HL-60 (cell line): ENCODE data around the gene LUC7L.
"Not testable (repeated sequence)": the region's sequence is repeated elsewhere in the genome, so short reads cannot be mapped to it uniquely, and the experiment has no call there.

Experiments used
- DNase-seq, 2 experiments: peaks; one replicate each; pipeline ENCODE4 v3.0.0-alpha.2; 2010 to 2020; ENCODE audit warnings: low read depth in 1 of 2, low spot score in 1 of 2
- H3K27ac ChIP-seq: fragments of 250-450 bp; sonication (Bioruptor Pico); replicated peaks from 2 replicates; pipeline ENCODE4 v1.5.1; 2020; ENCODE audit warnings: mild to moderate bottlenecking, moderate library complexity
- H3K27me3 ChIP-seq: fragments of 250-450 bp; sonication (Bioruptor Pico); 2 replicates; pipeline ENCODE4 v1.5.1; 2021; ENCODE audit warnings: mild to moderate bottlenecking, moderate library complexity; ENCODE audit not compliant: insufficient read depth, poor library complexity, severe bottlenecking
- H3K4me3 ChIP-seq: replicated peaks from 2 replicates; pipeline ENCODE4 v1.5.1; 2011; ENCODE audit warnings: mild to moderate bottlenecking, control low read depth, low read length; ENCODE audit not compliant: insufficient read depth
- CTCF ChIP-seq: IDR thresholded peaks from one replicate; pipeline ENCODE4 v1.5.1; 2011; ENCODE audit warnings: low read length, control low read depth, inconsistent platforms; ENCODE audit not compliant: insufficient read depth
- POLR2AphosphoS5 ChIP-seq: IDR thresholded peaks from 2 replicates; pipeline ENCODE4 v1.6.1; 2012; ENCODE audit warnings: low read depth
- TF ChIP-seq, protein P1 (sequence below): IDR thresholded peaks from 2 replicates; pipeline ENCODE4 v1.6.1; 2012; ENCODE audit warnings: low read depth; ENCODE audit not compliant: insufficient replicate concordance

The LUC7L gene

GRCh38 chr16:177394-177822 lies 51.8 kb downstream of the LUC7L start:
- no peak overlapping the region for H3K27ac ChIP-seq
- peaks cover 53% of the 10 kb centered on the region for H3K27me3 ChIP-seq
- no peak for DNase-seq
- TF ChIP-seq, protein P1, sequence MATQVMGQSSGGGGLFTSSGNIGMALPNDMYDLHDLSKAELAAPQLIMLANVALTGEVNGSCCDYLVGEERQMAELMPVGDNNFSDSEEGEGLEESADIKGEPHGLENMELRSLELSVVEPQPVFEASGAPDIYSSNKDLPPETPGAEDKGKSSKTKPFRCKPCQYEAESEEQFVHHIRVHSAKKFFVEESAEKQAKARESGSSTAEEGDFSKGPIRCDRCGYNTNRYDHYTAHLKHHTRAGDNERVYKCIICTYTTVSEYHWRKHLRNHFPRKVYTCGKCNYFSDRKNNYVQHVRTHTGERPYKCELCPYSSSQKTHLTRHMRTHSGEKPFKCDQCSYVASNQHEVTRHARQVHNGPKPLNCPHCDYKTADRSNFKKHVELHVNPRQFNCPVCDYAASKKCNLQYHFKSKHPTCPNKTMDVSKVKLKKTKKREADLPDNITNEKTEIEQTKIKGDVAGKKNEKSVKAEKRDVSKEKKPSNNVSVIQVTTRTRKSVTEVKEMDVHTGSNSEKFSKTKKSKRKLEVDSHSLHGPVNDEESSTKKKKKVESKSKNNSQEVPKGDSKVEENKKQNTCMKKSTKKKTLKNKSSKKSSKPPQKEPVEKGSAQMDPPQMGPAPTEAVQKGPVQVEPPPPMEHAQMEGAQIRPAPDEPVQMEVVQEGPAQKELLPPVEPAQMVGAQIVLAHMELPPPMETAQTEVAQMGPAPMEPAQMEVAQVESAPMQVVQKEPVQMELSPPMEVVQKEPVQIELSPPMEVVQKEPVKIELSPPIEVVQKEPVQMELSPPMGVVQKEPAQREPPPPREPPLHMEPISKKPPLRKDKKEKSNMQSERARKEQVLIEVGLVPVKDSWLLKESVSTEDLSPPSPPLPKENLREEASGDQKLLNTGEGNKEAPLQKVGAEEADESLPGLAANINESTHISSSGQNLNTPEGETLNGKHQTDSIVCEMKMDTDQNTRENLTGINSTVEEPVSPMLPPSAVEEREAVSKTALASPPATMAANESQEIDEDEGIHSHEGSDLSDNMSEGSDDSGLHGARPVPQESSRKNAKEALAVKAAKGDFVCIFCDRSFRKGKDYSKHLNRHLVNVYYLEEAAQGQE = no peak
- TF ChIP-seq POLR2AphosphoS5 = no peak
- no peak overlapping the region for H3K4me3 ChIP-seq

DNA sequence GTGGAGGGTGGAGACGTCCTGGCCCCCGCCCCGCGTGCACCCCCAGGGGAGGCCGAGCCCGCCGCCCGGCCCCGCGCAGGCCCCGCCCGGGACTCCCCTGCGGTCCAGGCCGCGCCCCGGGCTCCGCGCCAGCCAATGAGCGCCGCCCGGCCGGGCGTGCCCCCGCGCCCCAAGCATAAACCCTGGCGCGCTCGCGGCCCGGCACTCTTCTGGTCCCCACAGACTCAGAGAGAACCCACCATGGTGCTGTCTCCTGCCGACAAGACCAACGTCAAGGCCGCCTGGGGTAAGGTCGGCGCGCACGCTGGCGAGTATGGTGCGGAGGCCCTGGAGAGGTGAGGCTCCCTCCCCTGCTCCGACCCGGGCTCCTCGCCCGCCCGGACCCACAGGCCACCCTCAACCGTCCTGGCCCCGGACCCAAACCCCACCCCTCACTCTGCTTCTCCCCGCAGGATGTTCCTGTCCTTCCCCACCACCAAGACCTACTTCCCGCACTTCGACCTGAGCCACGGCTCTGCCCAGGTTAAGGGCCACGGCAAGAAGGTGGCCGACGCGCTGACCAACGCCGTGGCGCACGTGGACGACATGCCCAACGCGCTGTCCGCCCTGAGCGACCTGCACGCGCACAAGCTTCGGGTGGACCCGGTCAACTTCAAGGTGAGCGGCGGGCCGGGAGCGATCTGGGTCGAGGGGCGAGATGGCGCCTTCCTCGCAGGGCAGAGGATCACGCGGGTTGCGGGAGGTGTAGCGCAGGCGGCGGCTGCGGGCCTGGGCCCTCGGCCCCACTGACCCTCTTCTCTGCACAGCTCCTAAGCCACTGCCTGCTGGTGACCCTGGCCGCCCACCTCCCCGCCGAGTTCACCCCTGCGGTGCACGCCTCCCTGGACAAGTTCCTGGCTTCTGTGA lies 52.5 kb downstream of the LUC7L start, which contains the start of gene HBA1:
HBA1 (plus strand) TSS at position 204 of the 906 bp plus-strand sequence; CDS start at position 241, 37 bp downstream.
- not testable (repeated sequence) for H3K27ac ChIP-seq, DNase-seq, H3K4me3 ChIP-seq
- peaks cover 54% of the 10 kb centered on the region for H3K27me3 ChIP-seq

DNA sequence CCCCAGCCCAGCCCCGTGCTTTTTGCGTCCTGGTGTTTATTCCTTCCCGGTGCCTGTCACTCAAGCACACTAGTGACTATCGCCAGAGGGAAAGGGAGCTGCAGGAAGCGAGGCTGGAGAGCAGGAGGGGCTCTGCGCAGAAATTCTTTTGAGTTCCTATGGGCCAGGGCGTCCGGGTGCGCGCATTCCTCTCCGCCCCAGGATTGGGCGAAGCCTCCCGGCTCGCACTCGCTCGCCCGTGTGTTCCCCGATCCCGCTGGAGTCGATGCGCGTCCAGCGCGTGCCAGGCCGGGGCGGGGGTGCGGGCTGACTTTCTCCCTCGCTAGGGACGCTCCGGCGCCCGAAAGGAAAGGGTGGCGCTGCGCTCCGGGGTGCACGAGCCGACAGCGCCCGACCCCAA lies 53.2 kb downstream of the LUC7L start:
- H3K4me3 ChIP-seq, DNase-seq, H3K27ac ChIP-seq: not testable (repeated sequence)
- H3K27me3 ChIP-seq = peaks cover 60% of the 10 kb centered on the region

GRCh38 chr16:175011-175949 lies 54.0 kb downstream of the LUC7L start:
- Histone ChIP-seq H3K4me3 (no peak overlapping the region), H3K27ac (no peak overlapping the region), H3K27me3 (peaks cover 63% of the 10 kb centered on the region)
- TF ChIP-seq, protein P1 = no peak
- TF ChIP-seq CTCF (no peak), POLR2AphosphoS5 (no peak)
- no peak for DNase-seq

- TF ChIP-seq, protein P1 = peak; percentile 72
- H3K4me3 ChIP-seq, H3K27ac ChIP-seq, DNase-seq: not testable (repeated sequence)
- H3K27me3 ChIP-seq = peaks cover 57% of the 10 kb centered on the region
Observed at GRCh38 chr16:173928-174769, 55.1 kb downstream of the LUC7L start.

DNA sequence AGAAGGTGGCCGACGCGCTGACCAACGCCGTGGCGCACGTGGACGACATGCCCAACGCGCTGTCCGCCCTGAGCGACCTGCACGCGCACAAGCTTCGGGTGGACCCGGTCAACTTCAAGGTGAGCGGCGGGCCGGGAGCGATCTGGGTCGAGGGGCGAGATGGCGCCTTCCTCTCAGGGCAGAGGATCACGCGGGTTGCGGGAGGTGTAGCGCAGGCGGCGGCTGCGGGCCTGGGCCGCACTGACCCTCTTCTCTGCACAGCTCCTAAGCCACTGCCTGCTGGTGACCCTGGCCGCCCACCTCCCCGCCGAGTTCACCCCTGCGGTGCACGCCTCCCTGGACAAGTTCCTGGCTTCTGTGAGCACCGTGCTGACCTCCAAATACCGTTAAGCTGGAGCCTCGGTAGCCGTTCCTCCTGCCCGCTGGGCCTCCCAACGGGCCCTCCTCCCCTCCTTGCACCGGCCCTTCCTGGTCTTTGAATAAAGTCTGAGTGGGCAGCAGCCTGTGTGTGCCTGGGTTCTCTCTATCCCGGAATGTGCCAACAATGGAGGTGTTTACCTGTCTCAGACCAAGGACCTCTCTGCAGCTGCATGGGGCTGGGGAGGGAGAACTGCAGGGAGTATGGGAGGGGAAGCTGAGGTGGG lies 55.9 kb downstream of the LUC7L start:
- peaks cover 51% of the 10 kb centered on the region for H3K27me3 ChIP-seq
- H3K4me3 ChIP-seq, H3K27ac ChIP-seq, DNase-seq: not testable (repeated sequence)
